GM18873 (cell line): ENCODE measurements around the gene NYNRIN.
A peak's percentile ranks its signal among the peaks of the same experiment; 100 is the strongest.
"Not testable (repeated sequence)": the region's sequence is repeated elsewhere in the genome, so short reads cannot be mapped to it uniquely, and the experiment has no call there.

Experiments
- ATAC-seq: cut with Tn5 transposase; IDR thresholded peaks from one replicate; pipeline ENCODE4 v1.9.1; 2021; ENCODE audit warnings: mild to moderate bottlenecking, moderate library complexity, moderate number of reproducible peaks; ENCODE audit not compliant: unreplicated experiment, low FRiP score

Gene NYNRIN

GRCh38 chr14:24398653-24399446 lies at the start of gene NYNRIN:
TSS of gene NYNRIN (plus strand) at chr14:24399003. CDS start at chr14:24399247, 244 bp downstream.
- no peak for ATAC-seq

- no peak for ATAC-seq
Observed at GRCh38 chr14:24349742-24350141, 49.1 kb upstream of the NYNRIN start.

GRCh38 chr14:24351517-24351916 lies 47.3 kb upstream of the NYNRIN start:
- ATAC-seq: no peak

DNA sequence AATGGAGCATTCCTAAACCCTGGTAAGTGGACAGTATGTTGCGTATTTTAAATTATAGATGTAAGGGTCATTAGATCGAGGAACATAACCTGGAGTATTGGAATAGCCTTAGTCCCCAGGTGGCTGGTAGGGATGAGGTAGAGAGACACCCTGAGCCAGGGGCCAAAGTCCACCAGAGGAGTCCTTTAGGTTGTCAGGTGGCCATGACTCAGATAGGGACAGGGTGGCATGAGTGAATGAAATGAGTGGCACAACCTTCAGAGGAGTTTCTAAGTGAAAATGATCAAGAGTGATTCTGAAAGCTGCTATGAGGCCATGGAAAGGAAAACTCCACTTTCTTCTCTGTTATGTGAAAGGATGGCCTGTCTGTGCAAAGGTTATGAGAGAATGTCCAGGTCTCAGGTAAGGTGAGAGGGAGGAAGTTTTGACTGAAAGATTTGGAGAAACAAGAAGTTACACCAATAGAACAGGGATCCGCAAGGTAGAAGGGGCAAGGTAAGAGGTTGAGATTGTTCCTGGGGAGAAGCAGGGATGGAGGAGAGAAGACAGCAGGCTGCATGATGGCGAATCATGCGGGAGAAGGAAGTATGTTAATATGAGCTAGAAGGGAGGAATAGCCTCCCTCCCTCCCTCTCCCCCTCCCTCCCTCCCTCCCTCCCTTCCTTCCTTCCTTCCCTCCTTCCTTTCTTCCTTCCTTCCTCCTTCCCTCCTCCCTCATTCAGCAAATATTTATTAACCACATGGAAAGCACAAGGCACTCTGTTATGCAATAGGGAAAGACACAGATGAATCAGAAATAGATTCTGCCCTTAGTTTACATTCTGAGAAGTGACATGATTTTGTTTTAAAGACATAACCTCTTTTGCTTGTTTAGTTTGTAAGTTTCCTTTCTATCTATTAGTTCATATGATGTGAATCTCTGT lies 45.0 kb upstream of the NYNRIN start:
- ATAC-seq: no peak

GRCh38 chr14:24354482-24354825 lies 44.3 kb upstream of the NYNRIN start:
- ATAC-seq: not testable (repeated sequence)

- no peak for ATAC-seq
Observed at GRCh38 chr14:24355009-24355408, 43.8 kb upstream of the NYNRIN start.

DNA sequence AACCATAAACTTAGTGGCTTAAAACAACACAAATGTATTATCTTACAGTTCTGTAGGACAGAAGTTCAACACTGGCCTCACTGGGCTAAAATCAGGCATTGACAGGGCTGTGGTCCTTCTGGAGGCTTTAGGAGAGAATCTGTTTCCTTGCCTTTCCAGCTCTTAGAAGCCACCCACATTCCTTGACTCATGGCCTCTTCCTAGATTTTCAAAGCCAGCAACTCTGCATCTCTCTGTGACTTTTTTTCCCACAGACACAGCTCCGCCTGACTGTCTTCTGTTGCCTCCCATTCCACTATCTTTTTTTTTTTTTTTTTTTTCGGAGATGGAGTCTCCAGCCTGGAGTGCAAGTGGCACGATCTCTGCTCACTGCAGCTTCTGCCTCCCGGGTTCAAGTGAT lies 42.6 kb upstream of the NYNRIN start:
- no peak for ATAC-seq

DNA sequence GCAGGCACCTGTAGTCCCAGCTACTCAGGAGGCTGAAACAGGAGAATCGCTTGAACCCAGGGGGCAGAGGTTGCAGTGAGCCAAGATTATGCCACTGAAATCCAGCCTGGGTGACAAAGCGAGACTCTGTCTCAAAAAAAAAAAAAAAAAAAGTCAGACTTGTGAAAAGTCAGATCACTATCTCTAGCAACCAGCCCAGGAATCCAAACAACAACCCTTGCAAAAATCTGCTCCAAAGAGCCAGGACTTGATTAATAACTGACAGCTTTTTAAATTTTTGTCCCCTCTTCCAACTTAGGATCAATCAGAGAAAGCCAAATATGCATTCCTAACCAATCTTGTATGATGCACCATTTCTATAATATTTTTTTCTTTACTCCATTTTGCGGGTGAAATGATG lies 38.5 kb upstream of the NYNRIN start:
- ATAC-seq: no peak

GRCh38 chr14:24361326-24361725 lies 37.5 kb upstream of the NYNRIN start:
- no peak for ATAC-seq

GRCh38 chr14:24362241-24362960 lies 36.4 kb upstream of the NYNRIN start:
- no peak for ATAC-seq

GRCh38 chr14:24363401-24363800 lies 35.4 kb upstream of the NYNRIN start:
- ATAC-seq: no peak

DNA sequence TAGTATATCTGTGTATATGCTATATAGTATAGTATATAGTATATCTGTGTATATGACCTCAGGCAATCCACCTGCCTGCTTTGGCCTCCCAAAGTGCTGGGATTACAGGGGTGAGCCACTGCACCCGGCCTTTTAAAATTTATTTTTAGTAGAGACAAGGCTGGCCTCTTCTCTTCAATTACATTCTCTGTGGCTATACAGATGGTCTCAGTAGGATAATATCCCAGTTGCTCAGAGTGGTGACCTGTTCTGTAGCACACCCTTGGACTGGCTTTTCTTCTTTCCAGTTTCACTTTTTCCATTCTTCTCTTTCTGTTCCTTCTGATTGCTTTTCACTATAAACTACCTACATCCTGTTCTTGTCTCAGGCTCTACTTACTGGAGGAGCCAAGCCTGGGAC lies 34.0 kb upstream of the NYNRIN start:
- no peak for ATAC-seq

GRCh38 chr14:24365600-24366412 lies 33.0 kb upstream of the NYNRIN start:
- ATAC-seq: no peak

GRCh38 chr14:24366413-24366720 lies 32.4 kb upstream of the NYNRIN start:
- peak; percentile 39 for ATAC-seq

DNA sequence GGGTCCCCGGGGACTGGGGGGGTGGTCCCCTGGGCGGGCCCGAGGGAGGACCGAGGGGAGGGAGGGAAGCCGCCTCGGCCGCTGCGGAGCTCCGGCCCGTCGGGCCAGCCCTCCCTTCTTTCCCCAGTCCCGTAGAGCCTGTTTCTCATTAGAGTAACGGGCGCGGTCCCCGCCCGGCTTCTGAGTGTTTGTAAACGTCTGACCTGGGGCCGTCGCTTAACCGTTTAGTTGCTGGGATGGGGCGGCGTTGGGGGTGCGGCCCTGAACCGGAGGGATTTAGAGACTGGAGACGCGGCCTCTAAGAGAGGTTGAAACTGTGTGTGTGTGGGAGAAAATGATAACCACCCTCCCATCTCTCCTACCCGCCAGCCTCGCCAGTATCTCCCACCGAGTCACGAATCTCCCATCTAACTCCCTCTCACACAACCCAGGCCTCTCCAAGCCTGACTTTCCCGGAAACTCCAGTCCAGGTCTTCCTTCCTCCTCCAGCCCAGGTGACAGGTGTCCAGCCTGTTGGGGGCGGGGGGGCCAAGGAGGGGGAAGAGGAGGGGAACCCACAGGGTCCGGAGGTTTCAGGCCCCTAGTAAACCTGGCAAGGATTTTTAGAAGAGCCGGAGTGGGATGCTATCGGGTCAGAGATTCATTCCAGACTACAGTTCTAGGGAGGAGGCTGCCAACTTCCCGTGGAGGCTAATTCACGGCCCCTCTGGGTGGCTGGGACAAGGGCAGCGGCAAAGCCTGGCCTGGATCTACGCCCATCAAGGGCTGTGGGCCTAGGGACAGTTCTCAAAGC lies 31.9 kb upstream of the NYNRIN start:
- peak; percentile 41 for ATAC-seq

DNA sequence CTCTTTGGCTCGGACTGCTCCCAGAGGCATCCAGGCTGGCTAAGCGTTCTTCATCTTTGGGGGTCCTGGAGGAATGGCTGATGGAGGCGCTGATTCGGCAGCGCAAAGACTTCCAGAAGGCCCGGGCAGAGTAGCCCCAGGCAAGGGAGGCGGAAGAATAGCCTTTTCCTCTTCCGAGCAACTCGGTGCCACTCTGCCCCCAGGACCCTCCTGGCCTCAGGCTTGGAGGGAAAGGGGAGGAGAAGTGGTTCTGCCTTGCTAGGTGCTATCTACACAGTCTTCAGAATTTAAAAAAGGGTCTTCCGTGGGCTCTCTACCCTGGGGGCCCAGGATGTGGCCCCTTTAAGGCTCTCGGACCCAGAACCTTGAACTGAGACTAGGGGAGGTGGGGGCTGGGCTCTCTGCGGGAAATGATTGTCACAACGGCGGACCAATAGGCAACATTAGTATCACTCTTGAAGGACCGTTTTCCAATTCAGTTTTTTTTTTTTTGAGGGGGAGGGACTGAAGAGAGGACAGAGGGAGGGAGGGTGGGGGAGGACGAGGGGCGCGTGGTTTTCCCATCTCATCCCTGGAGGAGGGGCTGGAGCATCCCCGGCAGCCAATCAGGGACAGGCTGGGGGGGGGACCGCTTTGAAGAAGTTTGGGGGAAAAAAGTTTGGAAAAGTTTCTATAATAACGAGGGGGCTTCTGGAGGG lies 31.1 kb upstream of the NYNRIN start, which contains the start of gene NFATC4:
NFATC4 (plus strand) TSS at position 671 of the 698 bp plus-strand sequence. CDS start 157 bp downstream, outside the sequence.
- ATAC-seq: no peak

DNA sequence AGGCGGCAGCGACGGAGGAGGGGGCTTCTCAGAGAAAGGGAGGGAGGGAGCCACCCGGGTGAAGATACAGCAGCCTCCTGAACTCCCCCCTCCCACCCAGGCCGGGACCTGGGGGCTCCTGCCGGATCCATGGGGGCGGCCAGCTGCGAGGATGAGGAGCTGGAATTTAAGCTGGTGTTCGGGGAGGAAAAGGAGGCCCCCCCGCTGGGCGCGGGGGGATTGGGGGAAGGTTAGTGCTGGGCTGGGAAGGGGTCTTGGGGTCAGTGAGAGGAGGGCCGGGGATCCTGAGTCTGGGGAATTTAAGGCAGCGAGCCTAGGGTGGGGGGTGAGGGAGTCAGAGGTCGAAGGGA lies 30.6 kb upstream of the NYNRIN start:
- no peak for ATAC-seq

DNA sequence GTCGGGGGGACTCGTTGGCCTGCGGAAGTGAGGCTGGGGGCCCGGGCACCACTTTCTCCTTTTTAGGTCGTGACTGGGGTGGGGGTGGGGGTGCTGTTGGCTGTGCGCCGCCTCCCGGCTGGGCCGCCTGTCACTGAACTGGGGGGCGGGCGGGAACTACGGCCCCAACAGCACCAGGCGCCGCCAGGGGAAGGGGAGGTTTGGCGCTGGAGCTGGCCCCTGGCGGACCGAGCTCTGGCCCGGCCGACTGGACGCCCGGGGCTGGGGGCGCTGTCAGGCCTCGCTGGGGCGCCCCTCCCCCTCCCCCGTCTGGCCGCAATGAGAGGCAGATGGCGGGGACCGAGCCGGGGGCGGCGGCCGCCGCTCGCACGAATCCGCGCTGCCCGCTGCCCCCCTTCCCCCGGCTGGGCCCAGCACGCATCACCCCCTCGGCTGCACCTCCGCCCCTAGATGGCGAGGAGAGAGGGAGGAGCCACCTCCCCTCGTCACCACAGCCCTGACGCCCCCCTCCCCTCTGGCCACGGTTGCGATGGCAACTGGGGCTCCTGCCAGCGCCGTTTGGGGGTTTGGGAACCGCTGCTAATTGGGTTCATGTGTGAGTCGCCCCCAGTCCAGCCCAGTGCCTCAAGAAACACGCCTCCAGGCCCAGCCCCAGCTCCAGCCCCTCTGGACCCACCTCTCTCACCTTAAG lies 30.1 kb upstream of the NYNRIN start:
- no peak for ATAC-seq
